NB4 (cell line): ENCODE results near the gene NEO1.

Experiments used
- DNase-seq: peaks from one replicate; pipeline ENCODE4 v3.0.0; 2010; ENCODE audit warnings: low read depth
- H3K4me3 ChIP-seq: one replicate; pipeline ENCODE4 v1.5.1; 2011; ENCODE audit warnings: mild to moderate bottlenecking, low read depth, low read length, moderate library complexity
- MYC ChIP-seq: IDR thresholded peaks from 2 replicates; pipeline ENCODE4 v1.6.1; 2011; ENCODE audit warnings: low read depth, low read length
- POLR2A ChIP-seq: IDR thresholded peaks from 2 replicates; pipeline ENCODE4 v1.6.1; 2011; ENCODE audit warnings: mild to moderate bottlenecking; ENCODE audit not compliant: insufficient read length; ENCODE audit errors: extremely low read depth
- TF ChIP-seq, protein P1 (sequence below): IDR thresholded peaks from 2 replicates; pipeline ENCODE4 v1.6.1; 2011; ENCODE audit warnings: low read depth, low read length
- TF ChIP-seq, protein P2 (sequence below): IDR thresholded peaks from one replicate; pipeline ENCODE4 v1.5.1; 2012; ENCODE audit warnings: low read depth, low read length

NEO1 gene

DNA sequence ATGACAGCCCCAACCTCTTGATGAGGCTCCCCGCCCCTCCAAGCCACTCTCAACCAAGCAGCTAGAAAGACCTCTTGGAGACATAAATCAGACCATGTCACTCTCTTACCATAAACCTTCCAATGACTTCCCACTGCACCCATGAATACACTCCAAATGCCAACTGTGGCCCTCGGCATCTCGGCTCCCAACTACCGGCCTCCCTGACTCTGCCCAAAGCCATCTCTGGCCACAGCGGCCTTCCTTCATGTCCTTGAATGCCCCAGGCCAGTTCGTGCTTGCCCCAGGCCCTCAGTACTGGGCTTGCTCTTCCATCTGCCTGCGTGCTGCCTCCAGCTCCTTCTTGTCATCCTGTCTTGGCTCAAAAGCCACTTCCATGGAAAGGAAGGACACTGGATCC, 284.5 kb downstream of the NEO1 start:
- TF ChIP-seq MYC = no peak
- TF ChIP-seq, protein P1, sequence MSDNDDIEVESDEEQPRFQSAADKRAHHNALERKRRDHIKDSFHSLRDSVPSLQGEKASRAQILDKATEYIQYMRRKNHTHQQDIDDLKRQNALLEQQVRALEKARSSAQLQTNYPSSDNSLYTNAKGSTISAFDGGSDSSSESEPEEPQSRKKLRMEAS = no peak
- no peak for TF ChIP-seq POLR2A
- TF ChIP-seq, protein P2, sequence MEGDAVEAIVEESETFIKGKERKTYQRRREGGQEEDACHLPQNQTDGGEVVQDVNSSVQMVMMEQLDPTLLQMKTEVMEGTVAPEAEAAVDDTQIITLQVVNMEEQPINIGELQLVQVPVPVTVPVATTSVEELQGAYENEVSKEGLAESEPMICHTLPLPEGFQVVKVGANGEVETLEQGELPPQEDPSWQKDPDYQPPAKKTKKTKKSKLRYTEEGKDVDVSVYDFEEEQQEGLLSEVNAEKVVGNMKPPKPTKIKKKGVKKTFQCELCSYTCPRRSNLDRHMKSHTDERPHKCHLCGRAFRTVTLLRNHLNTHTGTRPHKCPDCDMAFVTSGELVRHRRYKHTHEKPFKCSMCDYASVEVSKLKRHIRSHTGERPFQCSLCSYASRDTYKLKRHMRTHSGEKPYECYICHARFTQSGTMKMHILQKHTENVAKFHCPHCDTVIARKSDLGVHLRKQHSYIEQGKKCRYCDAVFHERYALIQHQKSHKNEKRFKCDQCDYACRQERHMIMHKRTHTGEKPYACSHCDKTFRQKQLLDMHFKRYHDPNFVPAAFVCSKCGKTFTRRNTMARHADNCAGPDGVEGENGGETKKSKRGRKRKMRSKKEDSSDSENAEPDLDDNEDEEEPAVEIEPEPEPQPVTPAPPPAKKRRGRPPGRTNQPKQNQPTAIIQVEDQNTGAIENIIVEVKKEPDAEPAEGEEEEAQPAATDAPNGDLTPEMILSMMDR = no peak
- no peak overlapping the region for H3K4me3 ChIP-seq
- no peak for DNase-seq

- no peak overlapping the region for H3K4me3 ChIP-seq
- DNase-seq = no peak
- TF ChIP-seq MYC = no peak
- TF ChIP-seq, protein P2 = no peak
- TF ChIP-seq, protein P1 = no peak
- no peak for TF ChIP-seq POLR2A
These were observed 284.9 kb downstream of the NEO1 start for GRCh38 chr15:73337187-73337586.

- TF ChIP-seq, protein P1 = no peak
- TF ChIP-seq POLR2A (no peak), MYC (no peak)
- TF ChIP-seq, protein P2 = no peak
- no peak for DNase-seq
- no peak overlapping the region for H3K4me3 ChIP-seq
These were observed 285.8 kb downstream of the NEO1 start for GRCh38 chr15:73338058-73338457.

DNA sequence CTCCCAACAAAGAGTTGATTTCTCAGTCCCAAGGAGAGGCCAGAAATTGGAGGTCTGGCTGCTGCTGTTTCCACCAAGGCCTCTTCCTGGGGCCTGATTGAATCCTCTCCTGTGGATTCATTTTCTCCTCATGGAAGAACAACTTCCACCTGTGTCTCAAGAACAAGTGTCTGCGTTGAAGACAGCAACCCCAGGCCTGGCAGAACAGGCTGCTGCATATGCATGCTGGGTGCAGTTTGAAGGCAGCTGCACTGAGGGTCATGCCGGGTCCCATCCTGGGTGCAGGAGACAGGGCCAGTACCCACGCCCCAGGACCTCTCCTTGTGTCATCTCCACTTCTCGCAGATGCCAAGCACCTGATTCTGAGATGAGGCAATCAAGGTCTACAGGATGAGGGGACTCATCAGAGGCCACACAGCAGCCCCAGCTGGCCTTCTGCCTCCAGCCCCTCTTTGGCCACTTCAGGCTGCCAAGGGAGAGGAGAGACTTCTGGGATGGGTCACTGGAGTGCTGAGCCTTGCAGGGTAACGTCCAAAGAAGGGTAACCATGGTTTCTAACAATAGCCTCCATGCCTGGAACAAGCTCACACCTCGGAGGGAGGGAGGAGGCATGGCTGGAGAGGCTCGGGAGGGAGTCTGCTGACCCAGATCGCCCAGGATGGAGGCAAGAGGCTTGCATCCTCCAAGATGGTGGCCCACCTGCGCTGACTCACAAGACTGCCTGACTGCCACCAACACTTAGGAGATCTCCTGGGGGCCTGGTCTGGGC, 286.5 kb downstream of the NEO1 start:
- DNase-seq = no peak
- no peak overlapping the region for H3K4me3 ChIP-seq
- TF ChIP-seq POLR2A = no peak
- TF ChIP-seq, protein P2 = no peak
- TF ChIP-seq MYC = no peak
- TF ChIP-seq, protein P1 = no peak

DNA sequence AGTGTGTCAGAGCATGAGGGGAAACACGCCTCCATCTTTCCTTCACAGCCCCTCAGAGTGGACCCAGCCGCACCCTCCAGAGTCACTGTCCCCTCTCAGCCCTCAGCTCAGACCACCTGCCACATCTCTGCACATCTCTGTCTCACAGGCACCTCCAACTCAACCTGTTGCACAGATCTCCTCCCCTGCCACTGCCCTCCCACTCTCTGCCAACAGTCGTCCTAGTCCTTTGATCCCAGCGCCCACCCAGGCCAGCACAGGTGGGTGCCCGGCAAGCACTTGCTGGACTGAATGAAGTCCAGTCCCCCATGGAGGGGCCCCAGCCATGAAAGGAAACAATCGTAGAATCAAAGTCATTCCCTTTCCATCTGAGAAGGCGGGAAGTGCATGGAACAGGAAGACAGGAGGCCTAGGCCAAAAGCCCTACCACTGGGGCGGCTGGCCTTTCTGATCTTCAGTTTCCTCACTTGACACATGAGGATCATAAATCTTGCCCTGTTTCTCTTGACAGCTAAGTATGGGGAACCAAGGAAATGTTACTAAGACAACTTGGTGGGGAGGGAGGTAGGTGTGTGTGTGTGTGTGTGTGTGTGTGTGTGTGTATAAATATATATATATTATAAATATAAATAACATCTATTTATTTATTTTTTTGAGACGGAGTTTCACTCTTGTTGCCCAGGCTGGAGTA, 288.4 kb downstream of the NEO1 start:
- no peak for DNase-seq
- no peak overlapping the region for H3K4me3 ChIP-seq
- TF ChIP-seq POLR2A = no peak
- TF ChIP-seq MYC = no peak
- TF ChIP-seq, protein P2 = no peak
- TF ChIP-seq, protein P1 = no peak
